B cell (primary cell): ENCODE measurements around the gene ATXN1. TPM values are rescaled to one million over a fixed set of nuclear protein-coding genes. Genes with fewer than 3 reads are reported as not detected.

Experiments used
- ATAC-seq: fragments of 200-7000 bp; cut with Tn5 transposase; one replicate; pipeline ENCODE4 v1.10.0; 2021; ENCODE audit warnings: low read depth, mild to moderate bottlenecking, moderate number of reproducible peaks, moderate library complexity
- CTCF ChIA-PET: fragments of 350-600 bp; sonication (Branson Sonifier 250); formaldehyde crosslinking; loops from one replicate; lab custom pipeline; 2021; ENCODE audit warnings: antibody characterized with exemption, inconsistent platforms; lab: Charles Lee
- POLR2A ChIA-PET: fragments of 350-600 bp; sonication (Branson Sonifier 250); formaldehyde crosslinking; loops from one replicate; lab custom pipeline; 2021; ENCODE audit warnings: antibody characterized with exemption; lab: Charles Lee
- DNase-seq: peaks from one replicate; pipeline ENCODE4 v3.0.0; 2013
- H2AFZ ChIP-seq: 2 replicates; pipeline ENCODE4 v1.6.1; 2012; ENCODE audit warnings: mild to moderate bottlenecking, low read depth, low read length; ENCODE audit not compliant: insufficient read depth, poor library complexity, severe bottlenecking
- H3K27ac ChIP-seq, 2 donors: 1 replicate in 1 of 2; 2 replicates in 1 of 2; pipeline ENCODE4 v1.5.1; 2012 to 2013; ENCODE audit warnings: low read length in 2 of 2, mild to moderate bottlenecking in 2 of 2, moderate library complexity in 1 of 2
- H3K27me3 ChIP-seq, 4 experiments: fragments of 200-600 bp in 1 of 4; sonication (generic) in 1 of 4; replicated peaks in 1 of 4; 1 replicate in 2 of 4; 2 replicates in 2 of 4; pipeline versions ENCODE4 v1.6.1 to v1.7.0; 2013 to 2016; ENCODE audit warnings: low read length in 3 of 4, mild to moderate bottlenecking in 2 of 4, mixed read lengths in 1 of 4, moderate library complexity in 1 of 4; ENCODE audit not compliant: insufficient read depth in 4 of 4, control insufficient read depth in 3 of 4; ENCODE audit errors: control extremely low read depth in 1 of 4
- H3K36me3 ChIP-seq, 2 experiments: replicated peaks in 1 of 2; 1 replicate in 1 of 2; 2 replicates in 1 of 2; pipeline versions ENCODE4 v1.6.1 to v1.7.1; 2013; ENCODE audit warnings: low read length in 1 of 2; ENCODE audit not compliant: insufficient read depth in 2 of 2, control insufficient read depth in 1 of 2; ENCODE audit errors: control extremely low read depth in 1 of 2, extremely low read depth in 1 of 2
- H3K4me1 ChIP-seq, 2 donors: fragments of 200-600 bp in 1 of 2; sonication (generic) in 1 of 2; 1 replicate in 1 of 2; 2 replicates in 1 of 2; pipeline versions ENCODE4 v1.5.1 to v1.6.1; 2013 to 2017; ENCODE audit warnings: low read length in 2 of 2; ENCODE audit not compliant: control insufficient read depth in 2 of 2, insufficient read depth in 2 of 2
- H3K4me2 ChIP-seq: replicated peaks from 2 replicates; pipeline ENCODE3; 2012; ENCODE audit warnings: mild to moderate bottlenecking, low read depth, low read length; ENCODE audit not compliant: poor library complexity, severe bottlenecking
- H3K4me3 ChIP-seq, 5 experiments: fragments of 200-600 bp in 1 of 5; sonication (generic) in 1 of 5; 1 replicate in 3 of 5; 2 replicates in 2 of 5; pipeline versions ENCODE4 v1.5.1 to v1.7.0; 2011 to 2016; ENCODE audit warnings: low read length in 4 of 5, mild to moderate bottlenecking in 4 of 5, low read depth in 2 of 5, control low read depth in 1 of 5, moderate library complexity in 1 of 5; ENCODE audit not compliant: insufficient read depth in 1 of 5; ENCODE audit errors: control extremely low read depth in 1 of 5, extremely low read depth in 1 of 5
- H3K79me2 ChIP-seq: fragments of 200-600 bp; sonication (generic); one replicate; pipeline ENCODE4 v1.6.0; 2016; ENCODE audit warnings: low read length; ENCODE audit not compliant: control insufficient read depth, insufficient read depth
- H3K9ac ChIP-seq: fragments of 200-600 bp; sonication (generic); 2 replicates; pipeline ENCODE4 v1.6.1; 2017; ENCODE audit warnings: mild to moderate bottlenecking, low read length, moderate library complexity
- H3K9me3 ChIP-seq, 3 donors: one replicate each; pipeline versions ENCODE4 v1.6.1 to v1.7.1; 2013; ENCODE audit warnings: low read length in 2 of 3; ENCODE audit not compliant: control insufficient read depth in 2 of 3, insufficient read depth in 1 of 3; ENCODE audit errors: control extremely low read depth in 1 of 3
- H4K20me1 ChIP-seq: 2 replicates; pipeline ENCODE4 v1.6.0; 2012; ENCODE audit warnings: mild to moderate bottlenecking, low read length; ENCODE audit not compliant: insufficient read depth, control insufficient read depth, poor library complexity, severe bottlenecking
- H3K27ac Mint-ChIP-seq: one replicate; pipeline ENCODE4 v1.8.0; 2021; ENCODE audit warnings: mixed read lengths
- H3K27me3 Mint-ChIP-seq: one replicate; pipeline ENCODE4 v1.8.0; 2021; ENCODE audit warnings: mixed read lengths
- H3K4me1 Mint-ChIP-seq: one replicate; pipeline ENCODE4 v1.8.0; 2021; ENCODE audit warnings: mixed read lengths
- H3K4me3 Mint-ChIP-seq: one replicate; pipeline ENCODE4 v1.8.0; 2021; ENCODE audit warnings: mixed read lengths
- H3K9me3 Mint-ChIP-seq: one replicate; pipeline ENCODE4 v1.8.0; 2022; ENCODE audit warnings: mixed read lengths; ENCODE audit not compliant: insufficient read depth
- EZH2 ChIP-seq: IDR thresholded peaks from 2 replicates; pipeline ENCODE4 v1.6.1; 2012; ENCODE audit warnings: borderline replicate concordance, low read depth, mild to moderate bottlenecking, moderate library complexity, low read length; ENCODE audit not compliant: insufficient read depth, poor library complexity, severe bottlenecking
- WGBS: methylation state at CpG from one replicate; pipeline ENCODE4 v1.1.5; 2013; ENCODE audit warnings: missing lambda C conversion rate; ENCODE audit not compliant: insufficient coverage; 5-methylcytosine and 5-hydroxymethylcytosine counted together
- intact Hi-C: fragments of 100-400 bp; cut with micrococcal nuclease; formaldehyde crosslinking; loops from one replicate; pipeline ENCODE4 v1.10.0; 2022
- polyA plus RNA-seq: library from polyadenylated mRNA; depleted of rRNA; stranded (reverse); fragments of >200 nt; gene quantifications from 2 replicates; pipeline ENCODE4 v1.2.3, GENCODE V29; 2012
- total RNA-seq, 2 donors: library from RNA; stranded (reverse); fragments of 120-200 nt in 1 of 2; gene quantifications; 1 replicate in 1 of 2; 2 replicates in 1 of 2; pipeline versions ENCODE4 v1.2.3 to v1.2.4, GENCODE V29; 2013 to 2022
- TF ChIP-seq, protein P1 (sequence below): fragments of 200-600 bp; IDR thresholded peaks from one replicate; pipeline ENCODE4 v1.8.0; 2022; ENCODE audit warnings: antibody characterized with exemption, mild to moderate bottlenecking

ATXN1 gene
- total and polyA plus RNA-seq, 2 donors (not counting 1 experiment from before 2014, with no cell fraction given), result 5.7 to 63.8 TPM

DNA sequence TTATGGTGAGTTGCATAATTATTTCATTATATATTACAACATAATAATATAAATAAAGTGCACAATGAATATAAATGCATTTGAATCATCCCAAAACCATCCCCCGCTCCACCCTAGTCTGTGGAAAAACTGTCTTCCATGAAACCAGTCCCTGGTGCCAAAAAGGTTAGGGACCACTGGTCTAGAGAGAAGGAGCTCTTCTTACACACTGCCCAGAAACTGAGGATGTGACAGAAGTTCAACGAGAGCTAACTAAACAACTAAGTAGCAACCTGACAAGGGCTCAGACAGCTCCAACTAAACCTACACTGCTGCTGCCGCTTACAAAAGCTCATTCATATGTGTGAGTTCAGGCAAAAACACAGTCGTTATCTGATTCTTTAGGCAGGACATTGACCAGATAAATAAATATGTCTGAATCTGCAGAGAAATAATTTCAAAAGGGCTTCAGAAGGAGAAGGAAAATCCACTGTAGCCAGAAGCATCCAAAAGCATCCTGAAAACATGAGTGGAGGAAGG is 125.9 kb downstream of the ATXN1 start:
- Histone ChIP-seq H3K4me1 (peaks cover 0 to 11% of the 10 kb centered on the region in 2 donors), H2AFZ (no peak overlapping the region), H3K27ac (no peak overlapping the region), H3K4me2 (no peak overlapping the region), H3K79me2 (no peaks in the 10 kb centered on the region), H3K4me3 (no peak overlapping the region), H4K20me1 (no peaks in the 10 kb centered on the region), H3K9me3 (peaks cover 0 to 7% (median 0%) of the 10 kb centered on the region in 3 donors), H3K36me3 (no peaks in the 10 kb centered on the region), H3K27me3 (no peaks in the 10 kb centered on the region), H3K9ac (no peak overlapping the region)
- Mint-ChIP-seq H3K4me1 (peaks cover 24% of the 10 kb centered on the region), H3K27ac (no peak overlapping the region), H3K27me3 (no peaks in the 10 kb centered on the region), H3K9me3 (no peaks in the 10 kb centered on the region), H3K4me3 (no peak overlapping the region)
- intact Hi-C loops, result no loop called here
- ChIA-PET CTCF (no interaction called here), POLR2A (no interaction called here)
- TF ChIP-seq, protein P1, sequence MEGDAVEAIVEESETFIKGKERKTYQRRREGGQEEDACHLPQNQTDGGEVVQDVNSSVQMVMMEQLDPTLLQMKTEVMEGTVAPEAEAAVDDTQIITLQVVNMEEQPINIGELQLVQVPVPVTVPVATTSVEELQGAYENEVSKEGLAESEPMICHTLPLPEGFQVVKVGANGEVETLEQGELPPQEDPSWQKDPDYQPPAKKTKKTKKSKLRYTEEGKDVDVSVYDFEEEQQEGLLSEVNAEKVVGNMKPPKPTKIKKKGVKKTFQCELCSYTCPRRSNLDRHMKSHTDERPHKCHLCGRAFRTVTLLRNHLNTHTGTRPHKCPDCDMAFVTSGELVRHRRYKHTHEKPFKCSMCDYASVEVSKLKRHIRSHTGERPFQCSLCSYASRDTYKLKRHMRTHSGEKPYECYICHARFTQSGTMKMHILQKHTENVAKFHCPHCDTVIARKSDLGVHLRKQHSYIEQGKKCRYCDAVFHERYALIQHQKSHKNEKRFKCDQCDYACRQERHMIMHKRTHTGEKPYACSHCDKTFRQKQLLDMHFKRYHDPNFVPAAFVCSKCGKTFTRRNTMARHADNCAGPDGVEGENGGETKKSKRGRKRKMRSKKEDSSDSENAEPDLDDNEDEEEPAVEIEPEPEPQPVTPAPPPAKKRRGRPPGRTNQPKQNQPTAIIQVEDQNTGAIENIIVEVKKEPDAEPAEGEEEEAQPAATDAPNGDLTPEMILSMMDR, result no peak
- TF ChIP-seq EZH2, result no peak
- DNase-seq (no peak), ATAC-seq (no peak)
- WGBS, result 100% methylated on average over 1 of the region's 4 CpGs

DNA sequence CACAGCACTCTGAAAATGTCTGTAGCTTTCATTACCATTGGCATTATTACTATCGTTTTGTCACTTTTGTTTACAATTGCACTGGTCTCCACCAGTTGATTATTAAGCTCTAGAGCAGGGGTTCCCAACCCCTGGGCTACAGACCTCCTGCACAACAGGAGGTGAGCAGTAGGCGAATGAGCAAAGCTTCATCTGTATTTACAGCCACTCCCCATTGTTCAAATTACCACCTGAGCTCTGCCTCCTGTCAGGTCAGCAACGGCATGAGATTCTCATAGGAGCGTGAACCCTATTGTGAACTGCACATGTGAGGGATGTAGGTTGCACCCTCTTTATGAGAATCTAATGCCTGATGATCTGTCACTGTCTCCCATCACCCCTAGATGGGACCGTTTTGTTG is 126.4 kb downstream of the ATXN1 start:
- no peaks in the 10 kb centered on the region for H3K27me3 Mint-ChIP-seq
- TF ChIP-seq, protein P1, result no peak
- TF ChIP-seq EZH2, result no peak
- no peaks in the 10 kb centered on the region for H3K9me3 Mint-ChIP-seq
- POLR2A ChIA-PET, result no interaction called here
- peaks cover 0 to 7% (median 0%) of the 10 kb centered on the region in 3 donors for H3K9me3 ChIP-seq
- H3K4me3 Mint-ChIP-seq, result no peak overlapping the region
- H3K4me1 ChIP-seq, result peaks cover 0 to 11% of the 10 kb centered on the region in 2 donors
- H3K27me3 ChIP-seq, result no peaks in the 10 kb centered on the region
- 100% methylated on average over 1 of the region's 5 CpGs for WGBS
- no peaks in the 10 kb centered on the region for H3K36me3 ChIP-seq
- no peak overlapping the region for H3K4me3 ChIP-seq
- intact Hi-C loops, result no loop called here
- no peak for DNase-seq
- no peak overlapping the region for H3K27ac Mint-ChIP-seq
- H3K4me2 ChIP-seq, result no peak overlapping the region
- ATAC-seq, result no peak
- no peak overlapping the region for H2AFZ ChIP-seq
- H3K4me1 Mint-ChIP-seq, result peaks cover 22% of the 10 kb centered on the region
- no peak overlapping the region for H3K9ac ChIP-seq
- H3K79me2 ChIP-seq, result no peaks in the 10 kb centered on the region
- CTCF ChIA-PET, result no interaction called here
- H3K27ac ChIP-seq, result no peak overlapping the region
- no peaks in the 10 kb centered on the region for H4K20me1 ChIP-seq
